ENCODE measurements around the gene CCDC174. TPM values are rescaled to one million over a fixed set of nuclear protein-coding genes. Genes with fewer than 3 reads are reported as not detected.

Gene CCDC174
- total and polyA plus RNA-seq, 2 donors (not counting 3 experiments of a cell fraction or from before 2014, with no cell fraction given), result 4.7 to 16.6 TPM

DNA sequence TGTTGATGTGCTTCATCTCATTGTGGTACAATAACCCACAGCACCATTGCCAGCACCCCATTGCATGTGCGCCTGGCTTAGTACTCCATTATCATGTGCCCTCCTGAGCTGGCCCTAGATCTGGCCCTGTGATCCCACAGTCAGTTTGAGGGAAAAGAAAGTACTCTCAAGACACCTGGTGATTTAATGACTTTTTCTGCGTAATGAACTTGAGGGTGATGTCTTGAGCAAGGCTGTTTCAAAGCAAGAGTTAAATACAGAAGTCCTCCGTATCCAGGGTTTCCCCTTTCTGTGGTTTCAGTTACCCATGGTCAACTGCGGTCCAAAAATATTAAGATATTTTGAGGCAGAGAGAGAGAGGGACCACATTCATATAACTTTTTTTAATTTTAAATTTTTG lies 39.7 kb downstream of the CCDC174 start:
- CTCF ChIA-PET, result interaction anchor here (0.6 kb wide), 1 partner anchor 1117 kb away, joined by 3 read pairs; no protein-coding TSS in a partner anchor
- Histone ChIP-seq H3K79me2 (ENCODE audit: control insufficient read depth, insufficient read depth, low read length) (no peaks in the 10 kb centered on the region), H3K27ac (ENCODE audit: insufficient read depth, low read depth, low read length) (no peak overlapping the region), H3K9ac (replicated peaks; ENCODE audit: extremely low read depth, insufficient read depth, low read length) (no peak overlapping the region), H3K36me3 (ENCODE audit: control insufficient read depth in 2 of 2, extremely low read depth in 1 of 2, insufficient read depth in 2 of 2, low read length in 2 of 2) (no peaks in the 10 kb centered on the region), H3K9me1 (replicated peaks; ENCODE audit: control insufficient read depth, extremely low read depth, insufficient read depth, low read length) (no peaks in the 10 kb centered on the region), H3K9me3 (replicated peaks; ENCODE audit: control insufficient read depth, insufficient read depth, low read length) (no peaks in the 10 kb centered on the region), H3K4me1 (ENCODE audit: control insufficient read depth, extremely low read depth, insufficient read depth, low read length) (no peaks in the 10 kb centered on the region), H3K4me2 (ENCODE audit: insufficient read depth, low read length) (no peak overlapping the region), H4K20me1 (replicated peaks; ENCODE audit: control insufficient read depth, extremely low read depth, insufficient read depth, low read length) (no peaks in the 10 kb centered on the region), H3K27me3 (ENCODE audit: control insufficient read depth in 2 of 2, insufficient read depth in 2 of 2, low read length in 2 of 2) (peaks cover 4 to 5% of the 10 kb centered on the region in 2 experiments), H3K4me3 (replicated peaks in 1 of 3; ENCODE audit: insufficient read depth in 1 of 3, low read depth in 1 of 3, low read length in 3 of 3) (no peak overlapping the region), H2AFZ (ENCODE audit: low read depth, low read length) (no peak overlapping the region)
- no peak for DNase-seq (ENCODE audit: low read depth, low spot score)
- FAIRE-seq, result no peak
- intact Hi-C loops (cut with micrococcal nuclease), result no loop called here
- POLR2A ChIA-PET, result no interaction called here
- dilution Hi-C loops (cut with MboI; ENCODE audit: extremely low pct_ligation_motif_present, low sequenced_read_pairs), result no loop called here
- TF ChIP-seq, protein P1, sequence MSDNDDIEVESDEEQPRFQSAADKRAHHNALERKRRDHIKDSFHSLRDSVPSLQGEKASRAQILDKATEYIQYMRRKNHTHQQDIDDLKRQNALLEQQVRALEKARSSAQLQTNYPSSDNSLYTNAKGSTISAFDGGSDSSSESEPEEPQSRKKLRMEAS (IDR thresholded peaks at IDR 0.05; ENCODE audit: insufficient read depth, insufficient read length), result no peak
- no peak for TF ChIP-seq POLR2A (IDR thresholded peaks at IDR 0.05; ENCODE audit: low read depth, low read length)
- no peak for TF ChIP-seq MYC (IDR thresholded peaks at IDR 0.05; ENCODE audit: low read depth, low read length)
- no peak for TF ChIP-seq EZH2 (IDR thresholded peaks at IDR 0.05; ENCODE audit: borderline replicate concordance, low read depth, low read length, severe bottlenecking)
- no peak for TF ChIP-seq FOS (IDR thresholded peaks at IDR 0.05; ENCODE audit: borderline replicate concordance, insufficient read depth, low read length)
- no peak for TF ChIP-seq GATA2 (IDR thresholded peaks at IDR 0.05; ENCODE audit: insufficient read depth, insufficient read length, low read depth, low read length)
- TF ChIP-seq, protein P2, sequence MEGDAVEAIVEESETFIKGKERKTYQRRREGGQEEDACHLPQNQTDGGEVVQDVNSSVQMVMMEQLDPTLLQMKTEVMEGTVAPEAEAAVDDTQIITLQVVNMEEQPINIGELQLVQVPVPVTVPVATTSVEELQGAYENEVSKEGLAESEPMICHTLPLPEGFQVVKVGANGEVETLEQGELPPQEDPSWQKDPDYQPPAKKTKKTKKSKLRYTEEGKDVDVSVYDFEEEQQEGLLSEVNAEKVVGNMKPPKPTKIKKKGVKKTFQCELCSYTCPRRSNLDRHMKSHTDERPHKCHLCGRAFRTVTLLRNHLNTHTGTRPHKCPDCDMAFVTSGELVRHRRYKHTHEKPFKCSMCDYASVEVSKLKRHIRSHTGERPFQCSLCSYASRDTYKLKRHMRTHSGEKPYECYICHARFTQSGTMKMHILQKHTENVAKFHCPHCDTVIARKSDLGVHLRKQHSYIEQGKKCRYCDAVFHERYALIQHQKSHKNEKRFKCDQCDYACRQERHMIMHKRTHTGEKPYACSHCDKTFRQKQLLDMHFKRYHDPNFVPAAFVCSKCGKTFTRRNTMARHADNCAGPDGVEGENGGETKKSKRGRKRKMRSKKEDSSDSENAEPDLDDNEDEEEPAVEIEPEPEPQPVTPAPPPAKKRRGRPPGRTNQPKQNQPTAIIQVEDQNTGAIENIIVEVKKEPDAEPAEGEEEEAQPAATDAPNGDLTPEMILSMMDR (IDR thresholded peaks at IDR 0.05; ENCODE audit: extremely low read depth in 1 of 2, insufficient read depth in 1 of 2, low read depth in 1 of 2, low read length in 2 of 2), result no peak
- no peak for TF ChIP-seq POLR2AphosphoS5 (IDR thresholded peaks at IDR 0.05; ENCODE audit: insufficient read depth, low read depth, low read length)
- no peak for TF ChIP-seq JUN (IDR thresholded peaks at IDR 0.05; ENCODE audit: borderline replicate concordance, insufficient read depth, insufficient read length, low read depth)
- BruUV-seq (replicated peaks), result no TSS peak

All from endothelial cell of umbilical vein (primary cell).